GM19438 (cell line): ENCODE measurements around the gene ZNF546.
"Not testable (repeated sequence)": the region's sequence is repeated elsewhere in the genome, so short reads cannot be mapped to it uniquely, and the experiment has no call there.

Experiments used
- ATAC-seq: cut with Tn5 transposase; IDR thresholded peaks from one replicate; pipeline ENCODE4 v1.9.1; 2021; ENCODE audit warnings: low read depth; ENCODE audit not compliant: unreplicated experiment

Gene ZNF546

GRCh38 chr19:39983695-39984300 is 13.1 kb upstream of the ZNF546 start:
- no peak for ATAC-seq

GRCh38 chr19:39986643-39987042 is 10.2 kb upstream of the ZNF546 start:
- no peak for ATAC-seq

DNA sequence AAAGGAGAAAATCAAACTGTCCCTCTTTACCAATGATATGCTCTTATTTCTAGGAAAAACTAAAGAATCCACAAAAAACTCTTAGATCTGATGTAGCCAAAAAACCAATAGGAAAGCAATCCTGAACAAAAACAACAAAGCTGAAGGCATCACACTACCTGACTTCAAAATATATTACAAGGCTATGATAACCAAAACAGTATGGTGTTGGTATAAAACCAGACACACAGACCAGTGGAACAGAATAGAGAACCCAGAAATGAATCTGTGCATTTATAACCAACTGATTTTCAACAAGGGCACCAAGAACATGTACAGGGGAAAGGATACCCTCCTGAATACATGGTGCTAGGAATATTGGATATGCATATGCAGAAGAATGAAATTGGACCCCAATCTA is 9.7 kb upstream of the ZNF546 start:
- ATAC-seq, result no peak

DNA sequence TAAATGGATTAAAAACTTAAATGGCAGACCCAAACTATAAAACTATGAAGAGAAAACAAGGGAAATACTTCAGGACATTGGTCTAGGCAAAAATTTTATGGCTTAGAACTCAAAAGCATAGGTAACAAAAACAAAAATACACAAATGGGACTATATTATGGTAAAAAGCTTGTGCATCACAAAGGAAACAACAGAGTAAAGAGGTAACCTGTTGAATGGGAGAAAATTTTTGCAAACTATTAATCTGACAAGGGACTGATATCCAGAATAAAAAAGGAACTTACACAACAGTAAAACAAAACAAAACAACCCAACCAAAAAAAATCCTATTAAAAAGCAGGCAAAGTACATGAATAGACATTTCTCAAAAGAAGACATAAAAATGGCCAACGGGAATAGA is 9.3 kb upstream of the ZNF546 start:
- no peak for ATAC-seq

DNA sequence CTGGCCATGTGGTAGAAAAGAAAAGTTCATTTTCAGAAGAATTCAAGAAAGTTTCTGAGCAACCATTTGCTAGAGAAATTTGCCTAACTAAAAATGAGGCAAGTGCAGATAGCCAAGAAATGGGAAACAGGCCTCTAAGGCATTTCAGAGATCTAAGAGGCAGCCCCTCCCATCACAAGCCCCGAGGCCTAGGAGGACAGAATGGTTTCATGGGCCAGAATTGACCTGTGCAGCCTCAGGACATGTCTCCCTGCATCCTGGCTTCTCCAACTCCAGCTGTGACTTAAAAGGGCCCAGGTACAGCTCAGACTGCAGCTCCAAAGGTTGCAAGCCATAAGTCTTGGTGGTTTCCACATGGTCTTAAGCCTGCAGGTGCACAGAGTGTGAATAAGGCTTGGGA is 3.3 kb upstream of the ZNF546 start:
- no peak for ATAC-seq

DNA sequence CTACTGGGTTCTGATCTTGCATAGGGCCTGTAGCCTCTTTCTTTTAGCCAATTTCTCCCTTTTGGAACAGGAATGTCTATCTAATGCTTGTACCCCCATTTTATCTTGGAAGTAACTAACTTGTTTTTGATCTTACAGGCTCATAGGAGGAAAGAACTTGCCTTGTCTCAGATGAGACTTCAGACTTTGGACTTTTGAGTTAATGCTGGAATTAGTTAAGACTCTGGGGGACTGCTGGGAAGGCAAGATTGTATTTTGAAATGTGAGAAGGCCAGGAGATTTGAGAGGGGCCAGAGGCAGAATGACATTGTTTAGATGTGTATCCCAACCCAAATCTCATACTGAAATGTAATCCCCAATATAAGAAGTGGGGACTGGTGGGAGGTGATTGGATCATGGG is 2.5 kb upstream of the ZNF546 start:
- ATAC-seq, result no peak

- no peak for ATAC-seq
Observed at GRCh38 chr19:39995794-39996193, 1.1 kb upstream of the ZNF546 start.

DNA sequence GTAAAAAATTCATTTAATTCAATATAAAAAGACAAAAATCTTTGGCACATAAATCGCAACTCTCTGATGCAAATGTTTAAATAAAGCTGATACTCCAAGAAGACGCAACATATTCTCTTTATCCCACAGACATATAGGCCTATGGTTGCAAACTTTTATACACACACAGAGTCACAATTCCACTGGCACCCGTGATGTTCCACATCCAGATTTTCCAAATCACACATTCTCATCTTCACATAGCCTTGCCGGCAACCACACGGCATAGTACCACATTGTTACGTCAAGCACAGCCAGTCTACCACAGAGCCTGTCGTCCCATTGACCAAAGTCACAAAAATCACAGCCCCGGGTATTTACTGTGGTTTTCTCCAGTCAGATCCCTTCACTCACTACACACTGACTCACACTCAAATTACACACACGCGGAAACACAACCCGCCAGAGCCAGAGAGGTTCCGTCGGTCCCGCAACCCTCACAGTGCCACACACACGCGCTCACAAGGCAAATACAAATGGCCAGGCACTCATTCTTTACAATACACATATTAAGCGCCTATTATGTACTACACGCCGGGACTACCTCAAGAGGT is 546 bp upstream of the ZNF546 start:
- ATAC-seq, result peak; percentile 20

DNA sequence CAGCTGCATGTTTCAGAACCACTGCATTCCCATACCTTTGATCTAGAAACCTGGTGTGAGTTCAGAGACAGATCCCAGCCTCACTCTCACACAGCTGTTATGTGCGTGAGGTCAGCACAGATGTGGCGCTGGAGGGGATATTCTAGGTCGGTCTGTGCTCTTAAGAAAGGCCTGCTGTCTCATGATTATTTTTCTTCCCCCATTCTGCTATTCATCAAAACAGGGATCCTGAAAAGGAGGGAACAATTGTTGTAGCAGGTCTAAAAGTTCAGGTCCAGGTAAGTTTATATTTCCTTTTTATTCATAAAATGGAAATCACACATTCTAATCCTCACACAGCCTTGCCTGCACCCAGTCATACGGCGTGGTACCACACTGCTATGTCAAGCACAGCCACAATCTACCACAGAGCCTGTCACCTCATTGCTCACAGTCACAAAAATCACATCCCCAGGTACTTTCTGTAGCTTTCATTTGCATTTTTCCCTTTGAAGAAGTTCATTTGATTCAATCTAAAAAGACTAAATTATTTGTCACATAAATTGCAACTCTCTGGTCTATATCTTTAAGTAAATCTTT is 867 bp downstream of the ZNF546 start:
- ATAC-seq, result no peak

GRCh38 chr19:39998501-39998900 is 1.6 kb downstream of the ZNF546 start:
- no peak for ATAC-seq

GRCh38 chr19:40005691-40006272 is 8.9 kb downstream of the ZNF546 start:
- no peak for ATAC-seq

- ATAC-seq, result no peak
Observed at GRCh38 chr19:40006273-40006691, 9.4 kb downstream of the ZNF546 start.

- no peak for ATAC-seq
Observed at GRCh38 chr19:40009674-40010073, 12.8 kb downstream of the ZNF546 start.

DNA sequence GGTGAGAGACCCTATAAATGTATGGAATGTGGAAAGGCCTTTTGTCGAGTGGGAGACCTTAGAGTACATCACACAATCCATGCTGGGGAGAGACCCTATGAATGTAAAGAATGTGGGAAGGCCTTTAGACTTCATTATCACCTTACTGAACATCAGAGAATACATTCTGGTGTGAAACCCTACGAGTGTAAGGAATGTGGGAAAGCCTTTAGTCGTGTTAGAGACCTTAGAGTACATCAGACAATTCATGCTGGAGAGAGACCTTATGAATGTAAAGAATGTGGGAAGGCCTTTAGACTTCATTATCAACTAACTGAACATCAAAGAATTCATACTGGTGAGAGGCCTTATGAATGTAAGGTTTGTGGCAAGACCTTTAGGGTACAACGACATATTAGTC is 17.1 kb downstream of the ZNF546 start:
- no peak for ATAC-seq

GRCh38 chr19:40023969-40024368 is 27.1 kb downstream of the ZNF546 start:
- ATAC-seq, result no peak

- no peak for ATAC-seq
Observed at GRCh38 chr19:40025938-40026596, 29.2 kb downstream of the ZNF546 start.

- no peak for ATAC-seq
Observed at GRCh38 chr19:40026597-40026970, 29.7 kb downstream of the ZNF546 start.

DNA sequence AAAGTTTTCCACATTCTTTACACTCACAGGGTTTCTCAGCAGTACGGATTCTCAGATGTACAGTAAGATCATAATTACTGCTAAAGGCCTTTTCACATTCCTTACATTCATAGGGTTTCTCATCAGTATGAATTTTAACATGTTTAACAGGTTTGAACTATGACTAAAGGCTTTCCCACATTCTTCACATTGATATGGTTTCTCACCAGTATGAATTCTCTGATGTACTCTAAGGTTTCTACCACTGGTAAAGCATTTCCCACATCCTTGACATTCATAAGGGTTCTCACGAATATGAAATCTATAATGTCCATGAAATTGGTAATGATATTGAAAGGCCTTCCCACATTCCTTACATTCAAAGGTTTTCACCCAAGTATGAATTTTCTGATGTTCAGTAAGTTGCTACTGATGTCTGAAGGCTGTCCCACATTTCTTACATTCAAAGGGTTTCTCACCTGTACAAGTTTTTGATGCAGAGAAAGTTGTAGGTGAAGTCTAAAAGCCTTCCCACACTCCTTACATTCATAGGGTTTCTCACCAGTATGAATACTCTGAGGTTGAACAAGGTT is 37.2 kb downstream of the ZNF546 start:
- no peak for ATAC-seq

DNA sequence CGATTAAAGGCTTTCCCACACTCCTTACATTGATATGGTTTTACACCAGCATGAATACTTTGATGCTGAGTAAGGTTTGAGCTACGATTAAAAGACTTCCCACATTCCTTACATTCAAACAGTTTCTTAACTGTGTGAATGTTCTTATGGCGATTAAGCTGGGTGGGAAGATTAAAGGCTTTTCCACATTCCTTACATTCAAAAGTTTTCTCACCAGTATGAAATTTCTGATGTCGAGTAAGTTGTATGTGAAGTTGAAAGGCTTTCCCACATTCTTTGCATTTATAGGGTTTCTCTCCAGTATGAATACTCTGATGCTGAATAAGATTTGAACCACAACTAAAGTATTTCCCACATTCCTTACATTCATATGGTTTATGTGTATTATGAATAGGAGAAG is 39.1 kb downstream of the ZNF546 start:
- no peak for ATAC-seq

- not testable (repeated sequence) for ATAC-seq
Observed at GRCh38 chr19:40038047-40038446, 41.2 kb downstream of the ZNF546 start.

- ATAC-seq, result not testable (repeated sequence)
Observed at GRCh38 chr19:40041718-40042117, 44.9 kb downstream of the ZNF546 start.
